Mucosa of rectum (tissue), 2 donors: ENCODE results near the gene ESAM.

ENCODE experiments used
- H3K27ac ChIP-seq, 2 donors: one replicate each; pipeline ENCODE4 v1.7.0; 2013; ENCODE audit warnings: inconsistent platforms in 2 of 2, low read depth in 2 of 2, low read length in 2 of 2
- H3K27me3 ChIP-seq, 2 donors: one replicate each; pipeline ENCODE4 v1.7.0; 2013; ENCODE audit warnings: low read length in 2 of 2; ENCODE audit not compliant: control insufficient read depth in 2 of 2, insufficient read depth in 2 of 2
- H3K36me3 ChIP-seq, 2 donors: one replicate each; pipeline ENCODE4 v1.7.0; 2013; ENCODE audit warnings: low read length in 2 of 2; ENCODE audit not compliant: control insufficient read depth in 2 of 2, insufficient read depth in 2 of 2
- H3K4me1 ChIP-seq, 2 donors: one replicate each; pipeline ENCODE4 v1.7.0; 2013; ENCODE audit warnings: low read length in 2 of 2, mild to moderate bottlenecking in 1 of 2; ENCODE audit not compliant: control insufficient read depth in 2 of 2, insufficient read depth in 2 of 2
- H3K4me3 ChIP-seq, 2 donors: one replicate each; pipeline ENCODE4 v1.7.0; 2013; ENCODE audit warnings: low read length in 2 of 2
- H3K9ac ChIP-seq, 2 donors: one replicate each; pipeline ENCODE4 v1.7.0; 2013; ENCODE audit warnings: low read length in 2 of 2, low read depth in 1 of 2, mild to moderate bottlenecking in 1 of 2
- H3K9me3 ChIP-seq, 2 donors: one replicate each; pipeline ENCODE4 v1.7.0; 2013; ENCODE audit warnings: low read length in 2 of 2; ENCODE audit not compliant: control insufficient read depth in 2 of 2
- donor health status: healthy.
- donor health status: Normal muscosa, but diverticular disease.

ESAM gene

GRCh38 chr11:124745270-124745834, 16.7 kb downstream of the ESAM start:
- Histone ChIP-seq H3K4me3 (peak overlapping the region; percentile 76 to 91), H3K4me1 (peaks cover 29 to 32% of the 10 kb centered on the region in 2 donors), H3K9me3 (no peaks in the 10 kb centered on the region), H3K36me3 (no peaks in the 10 kb centered on the region), H3K27ac (no peak overlapping the region), H3K27me3 (peaks cover 0 to 10% of the 10 kb centered on the region in 2 donors), H3K9ac (peak overlapping the region in 1 of 2 donors; percentile 4)

GRCh38 chr11:124743050-124743449, 19.0 kb downstream of the ESAM start:
- peaks cover 0 to 10% of the 10 kb centered on the region in 2 donors for H3K27me3 ChIP-seq

GRCh38 chr11:124742555-124742954, 19.5 kb downstream of the ESAM start:
- Histone ChIP-seq H3K9me3 (no peaks in the 10 kb centered on the region), H3K4me1 (peaks cover 16 to 21% of the 10 kb centered on the region in 2 donors), H3K27me3 (peaks cover 0 to 10% of the 10 kb centered on the region in 2 donors), H3K27ac (no peak overlapping the region), H3K9ac (no peak overlapping the region), H3K4me3 (no peak overlapping the region), H3K36me3 (no peaks in the 10 kb centered on the region)

More at GRCh38 chr11:124743050-124743449, 19.0 kb downstream of the ESAM start:
- H3K9ac ChIP-seq: no peak overlapping the region
- no peaks in the 10 kb centered on the region for H3K9me3 ChIP-seq
- H3K4me3 ChIP-seq: no peak overlapping the region
- no peaks in the 10 kb centered on the region for H3K36me3 ChIP-seq
- no peak overlapping the region for H3K27ac ChIP-seq
- peaks cover 19 to 21% of the 10 kb centered on the region in 2 donors for H3K4me1 ChIP-seq

GRCh38 chr11:124740277-124740882, 21.7 kb downstream of the ESAM start:
- H3K27me3 ChIP-seq: peaks cover 0 to 10% of the 10 kb centered on the region in 2 donors
- H3K9me3 ChIP-seq: no peaks in the 10 kb centered on the region

GRCh38 chr11:124739479-124740276, 22.4 kb downstream of the ESAM start, which contains the start of gene NRGN:
TSS of gene NRGN (plus strand) at chr11:124739942. CDS start at chr11:124740085, 143 bp downstream.
- H3K36me3 ChIP-seq: no peaks in the 10 kb centered on the region
- H3K27me3 ChIP-seq: peaks cover 0 to 10% of the 10 kb centered on the region in 2 donors
- H3K27ac ChIP-seq: no peak within 1 kb of the TSS
- H3K9ac ChIP-seq: peak within 1 kb of the TSS; percentile 32 to 43
- peak within 1 kb of the TSS; percentile 56 to 69 for H3K4me3 ChIP-seq
- H3K4me1 ChIP-seq: peaks cover 10% of the 10 kb centered on the region in 2 donors
- no peaks in the 10 kb centered on the region for H3K9me3 ChIP-seq

More at GRCh38 chr11:124740277-124740882, 21.7 kb downstream of the ESAM start:
- no peaks in the 10 kb centered on the region for H3K36me3 ChIP-seq
- H3K27ac ChIP-seq: no peak overlapping the region
- H3K4me3 ChIP-seq: peak overlapping the region; percentile 56 to 69
- H3K9ac ChIP-seq: peak overlapping the region; percentile 32 to 36
- peaks cover 10 to 12% of the 10 kb centered on the region in 2 donors for H3K4me1 ChIP-seq

- H3K36me3 ChIP-seq: no peaks in the 10 kb centered on the region
- H3K27ac ChIP-seq: no peak overlapping the region
- peak overlapping the region in 1 of 2 donors; percentile 56 for H3K4me3 ChIP-seq
- H3K9me3 ChIP-seq: no peaks in the 10 kb centered on the region
- peaks cover 10% of the 10 kb centered on the region in 2 donors for H3K4me1 ChIP-seq
- no peak overlapping the region for H3K9ac ChIP-seq
- H3K27me3 ChIP-seq: peaks cover 0 to 10% of the 10 kb centered on the region in 2 donors
Observed at GRCh38 chr11:124738713-124739478, 23.2 kb downstream of the ESAM start.

- Histone ChIP-seq H3K4me3 (no peak overlapping the region), H3K27ac (no peak overlapping the region), H3K9me3 (no peaks in the 10 kb centered on the region), H3K4me1 (peaks cover 10% of the 10 kb centered on the region in 2 donors), H3K36me3 (no peaks in the 10 kb centered on the region), H3K27me3 (peaks cover 0 to 10% of the 10 kb centered on the region in 2 donors), H3K9ac (no peak overlapping the region)
Observed at GRCh38 chr11:124737638-124738305, 24.3 kb downstream of the ESAM start.

- H3K4me3 ChIP-seq: no peak overlapping the region
- peaks cover 0 to 8% of the 10 kb centered on the region in 2 donors for H3K27me3 ChIP-seq
- no peaks in the 10 kb centered on the region for H3K9me3 ChIP-seq
- peaks cover 10% of the 10 kb centered on the region in 2 donors for H3K4me1 ChIP-seq
- H3K27ac ChIP-seq: no peak overlapping the region
- no peaks in the 10 kb centered on the region for H3K36me3 ChIP-seq
- H3K9ac ChIP-seq: no peak overlapping the region
Observed at GRCh38 chr11:124736736-124737135, 25.4 kb downstream of the ESAM start.

- Histone ChIP-seq H3K27ac (no peak overlapping the region), H3K9me3 (no peaks in the 10 kb centered on the region), H3K9ac (no peak overlapping the region), H3K4me1 (no peaks in the 10 kb centered on the region), H3K4me3 (no peak overlapping the region), H3K36me3 (no peaks in the 10 kb centered on the region), H3K27me3 (no peaks in the 10 kb centered on the region)
Observed at GRCh38 chr11:124732230-124732629, 29.9 kb downstream of the ESAM start.
